ENCODE data around the gene GRAMD2A.

GRAMD2A gene

GRCh38 chr15:72197460-72198355 is at the start of gene GRAMD2A:
TSS of gene GRAMD2A (minus strand) at chr15:72197787.
- DNase-seq, result peak in 1 of 2 experiments; percentile 15

GRCh38 chr15:72242775-72243370 is 45.3 kb upstream of the GRAMD2A start:
- no peak for DNase-seq

GRCh38 chr15:72239652-72240051 is 42.1 kb upstream of the GRAMD2A start:
- DNase-seq, result no peak

- DNase-seq, result no peak
Measured at GRCh38 chr15:72238586-72238985, 41.0 kb upstream of the GRAMD2A start.

GRCh38 chr15:72237853-72238224 is 40.3 kb upstream of the GRAMD2A start:
- DNase-seq, result no peak

GRCh38 chr15:72237029-72237852 is 39.7 kb upstream of the GRAMD2A start:
- DNase-seq, result peak; percentile 88 to 94

- DNase-seq, result no peak
Measured at GRCh38 chr15:72236381-72237003, 38.9 kb upstream of the GRAMD2A start.

- DNase-seq, result no peak
Measured at GRCh38 chr15:72235298-72235697, 37.7 kb upstream of the GRAMD2A start.

GRCh38 chr15:72233769-72234168 is 36.2 kb upstream of the GRAMD2A start:
- no peak for DNase-seq

GRCh38 chr15:72231833-72232478 is 34.4 kb upstream of the GRAMD2A start:
- DNase-seq, result peak in 1 of 2 experiments; percentile 70

GRCh38 chr15:72231066-72231832 is 33.7 kb upstream of the GRAMD2A start, which contains the start of gene PKM:
TSS of gene PKM (minus strand) at chr15:72231190. CDS start at chr15:72219097, 12,093 bp downstream.
- peak; percentile 86 to 87 for DNase-seq

GRCh38 chr15:72230197-72231065 is 32.8 kb upstream of the GRAMD2A start:
- peak; percentile 73 to 76 for DNase-seq

GRCh38 chr15:72229947-72230196 is 32.3 kb upstream of the GRAMD2A start:
- no peak for DNase-seq

- peak in 1 of 2 experiments; percentile 5 for DNase-seq
Measured at GRCh38 chr15:72229076-72229946, 31.7 kb upstream of the GRAMD2A start.

- DNase-seq, result peak in 1 of 2 experiments; percentile 1
Measured at GRCh38 chr15:72227720-72228119, 30.1 kb upstream of the GRAMD2A start.

GRCh38 chr15:72227192-72227586 is 29.6 kb upstream of the GRAMD2A start:
- peak; percentile 10 to 17 for DNase-seq

GRCh38 chr15:72223278-72223677 is 25.7 kb upstream of the GRAMD2A start:
- DNase-seq, result no peak

- no peak for DNase-seq
Measured at GRCh38 chr15:72222393-72222792, 24.8 kb upstream of the GRAMD2A start.

GRCh38 chr15:72220687-72221086 is 23.1 kb upstream of the GRAMD2A start:
- DNase-seq, result peak in 1 of 2 experiments; percentile 3

- DNase-seq, result no peak
Measured at GRCh38 chr15:72217216-72217615, 19.6 kb upstream of the GRAMD2A start.

Measured in Kasumi-1 (cell line).